GM18870 (cell line): ENCODE results near the gene ANKHD1.
"Not testable (repeated sequence)": the region's sequence is repeated elsewhere in the genome, so short reads cannot be mapped to it uniquely, and the experiment has no call there.

ENCODE experiments used
- ATAC-seq: cut with Tn5 transposase; IDR thresholded peaks from one replicate; pipeline ENCODE4 v1.9.1; 2021; ENCODE audit warnings: moderate library complexity; ENCODE audit not compliant: unreplicated experiment

The ANKHD1 gene

DNA sequence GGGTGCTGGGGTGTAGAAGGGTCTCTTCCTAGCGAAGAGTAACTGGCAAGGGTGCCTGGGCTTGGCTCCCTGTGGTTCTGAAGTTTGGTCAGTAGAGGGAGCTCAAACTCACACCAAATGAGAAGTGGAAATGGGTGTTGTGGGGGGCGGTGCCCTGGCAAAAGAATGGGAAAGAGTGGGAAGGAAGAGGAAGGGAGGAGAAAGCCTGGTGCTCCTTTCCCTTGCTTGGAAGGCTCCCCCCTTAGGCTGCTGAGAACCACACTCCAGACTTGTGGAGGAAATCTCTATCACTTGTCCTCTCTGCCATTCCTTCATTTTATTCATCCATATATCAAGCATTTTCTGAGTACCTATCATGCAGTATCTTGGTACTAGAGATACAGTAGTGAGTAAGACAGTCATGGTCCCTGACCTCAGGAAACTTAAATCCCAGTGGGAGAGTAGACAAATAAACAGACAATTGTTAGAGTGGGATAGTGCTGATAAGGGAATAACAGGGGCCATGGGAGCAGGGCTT is 28.6 kb upstream of the ANKHD1 start:
- ATAC-seq = no peak

DNA sequence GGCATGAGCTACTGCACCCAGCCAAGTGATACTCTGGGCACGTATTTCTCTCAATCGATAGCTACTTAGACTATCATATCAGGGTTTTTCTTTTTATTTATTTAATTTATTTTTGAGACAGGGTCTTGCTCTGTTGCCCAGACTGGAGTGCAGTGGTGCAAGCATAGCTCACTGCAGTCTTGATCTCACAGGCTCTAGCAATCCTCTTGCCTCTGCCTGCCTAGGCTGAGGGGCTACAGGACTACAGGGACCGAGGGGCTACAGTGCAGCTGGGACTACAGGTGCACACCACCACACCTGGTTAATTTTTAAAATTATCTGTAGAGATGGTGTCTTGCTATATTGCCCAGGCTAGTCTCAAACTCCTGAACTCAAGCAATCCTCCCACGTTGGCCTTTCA is 20.3 kb upstream of the ANKHD1 start:
- no peak for ATAC-seq

DNA sequence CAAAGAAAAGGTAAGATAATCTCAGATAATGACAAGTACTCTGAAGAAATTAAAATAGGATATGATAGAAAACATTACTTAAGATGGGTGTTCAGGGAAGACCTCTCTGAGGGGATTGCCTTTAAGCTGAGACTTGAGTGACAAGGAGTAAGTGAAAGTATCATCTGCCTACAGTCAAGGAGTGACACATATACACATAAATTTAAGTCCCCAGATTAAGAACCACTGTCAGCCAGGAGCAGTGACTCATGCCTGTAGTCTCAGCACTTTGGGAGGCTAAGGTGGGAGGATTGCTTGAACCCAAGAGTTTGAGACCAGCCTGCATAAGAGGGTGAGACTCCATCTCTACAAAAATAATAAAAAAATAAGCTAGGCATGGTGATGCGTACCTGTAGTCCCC is 19.7 kb upstream of the ANKHD1 start:
- no peak for ATAC-seq

DNA sequence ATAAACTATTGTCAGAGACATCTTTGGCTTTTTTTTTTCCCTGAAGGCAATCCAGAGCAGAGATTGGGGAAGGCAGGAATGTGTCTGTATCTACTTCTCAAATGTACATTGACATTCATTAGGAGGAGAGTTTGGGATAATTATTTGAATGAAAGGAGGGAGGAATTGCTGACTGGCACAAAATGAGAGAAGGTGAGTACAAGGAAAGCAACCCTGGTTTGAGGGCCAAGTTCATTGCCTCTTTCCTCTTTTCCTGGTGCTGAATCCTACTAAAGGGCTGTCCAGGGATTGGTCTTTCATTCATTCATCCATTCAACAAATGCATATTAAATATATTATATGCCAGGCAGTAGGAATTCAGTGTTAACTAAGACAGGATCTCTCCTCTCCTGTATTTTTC is 18.8 kb upstream of the ANKHD1 start:
- ATAC-seq = no peak

DNA sequence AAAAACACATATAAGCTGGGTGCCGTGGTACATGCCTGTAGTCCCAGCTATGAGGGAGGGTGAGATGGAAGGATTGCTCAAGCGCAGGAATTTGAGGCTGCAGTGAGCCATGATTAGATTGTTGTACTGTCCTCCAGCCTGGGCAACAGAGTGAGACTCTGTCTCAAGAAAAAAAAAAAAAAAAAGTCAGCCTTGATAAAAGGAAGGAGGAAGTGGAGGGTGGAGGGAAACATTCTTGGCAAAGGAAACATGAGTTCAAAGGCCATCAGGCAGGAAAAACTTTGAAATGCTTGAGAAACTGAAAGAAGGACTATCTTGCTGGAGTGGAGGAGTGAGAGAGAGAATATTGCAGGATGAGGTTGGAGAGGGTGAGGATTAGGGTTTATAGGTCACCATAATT is 18.3 kb upstream of the ANKHD1 start:
- no peak for ATAC-seq

DNA sequence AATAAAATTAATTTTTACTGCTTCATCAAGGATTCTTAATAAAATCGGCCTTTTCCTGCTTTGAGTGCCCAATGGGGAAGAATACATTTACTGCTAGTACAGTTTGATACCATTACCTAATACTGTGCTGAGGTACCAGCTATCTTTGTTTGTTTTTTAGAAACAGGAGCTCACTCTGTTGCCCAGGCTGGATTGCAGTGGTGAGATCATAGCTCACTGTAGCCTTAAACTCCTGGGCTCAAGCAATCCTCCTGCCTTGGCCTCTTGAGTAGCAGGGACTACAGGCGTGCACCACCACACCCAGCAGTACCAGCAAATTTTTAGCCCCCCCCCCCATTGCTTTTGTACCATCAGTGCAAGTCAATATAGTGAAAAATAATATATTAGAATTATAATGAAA is 13.6 kb upstream of the ANKHD1 start:
- no peak for ATAC-seq

DNA sequence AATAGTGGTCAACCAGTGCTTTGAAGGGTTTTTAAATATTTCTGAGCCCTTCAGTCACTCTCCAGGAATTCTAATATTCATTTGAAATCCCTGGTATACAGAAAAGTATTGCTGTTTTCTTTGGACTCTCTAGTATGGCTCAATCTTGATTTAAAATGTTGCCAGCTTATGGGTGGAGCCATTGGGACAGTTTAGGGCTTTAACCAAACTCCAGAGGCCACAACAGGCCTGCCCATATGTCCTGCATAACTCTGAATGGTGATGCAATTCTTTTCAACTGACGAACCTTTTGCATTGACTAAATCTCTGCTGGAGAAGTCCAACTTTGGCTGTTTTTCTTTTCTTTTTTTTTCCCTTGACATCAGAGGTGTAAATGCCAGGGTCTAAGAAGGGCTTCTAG is 10.3 kb upstream of the ANKHD1 start:
- ATAC-seq = no peak

DNA sequence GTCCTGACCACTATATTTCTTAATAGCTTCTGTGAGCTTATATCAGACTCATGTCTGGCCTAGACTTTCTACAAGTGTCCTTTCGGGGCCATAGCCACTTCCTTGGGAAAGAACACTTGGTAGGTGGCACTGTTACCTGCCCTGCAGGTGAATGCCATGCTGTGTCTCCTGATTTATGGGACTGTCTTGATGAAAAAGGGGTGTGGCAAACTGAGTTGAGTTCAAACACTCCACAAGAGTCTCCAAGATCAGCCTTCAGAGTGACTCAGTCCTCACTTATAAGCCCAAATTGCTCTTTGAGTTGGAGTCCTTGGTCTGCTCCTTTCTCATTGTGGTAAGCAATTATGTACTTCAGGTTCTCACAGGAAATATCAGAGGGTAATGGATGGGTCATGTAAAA is 9.9 kb upstream of the ANKHD1 start:
- ATAC-seq = no peak

DNA sequence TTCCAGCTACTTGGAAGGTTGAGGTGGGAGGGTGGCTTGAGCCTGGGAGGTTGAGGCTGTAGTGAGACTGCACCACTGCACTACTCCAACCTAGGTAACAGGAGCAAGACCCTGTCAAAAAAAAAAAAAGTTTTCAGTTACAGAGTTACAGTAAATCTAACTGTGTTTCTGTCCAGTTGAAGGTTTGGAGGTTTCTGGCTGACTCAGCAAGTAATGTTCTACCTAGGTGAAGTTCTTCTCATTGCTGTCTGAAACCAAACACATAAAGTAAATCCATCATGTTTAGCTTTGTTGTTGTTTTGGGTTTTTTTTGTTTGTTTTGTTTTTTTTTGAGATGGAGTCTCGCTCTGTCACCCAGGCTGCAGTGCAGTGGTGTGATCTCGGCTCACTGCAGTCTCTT is 7.9 kb upstream of the ANKHD1 start:
- no peak for ATAC-seq

DNA sequence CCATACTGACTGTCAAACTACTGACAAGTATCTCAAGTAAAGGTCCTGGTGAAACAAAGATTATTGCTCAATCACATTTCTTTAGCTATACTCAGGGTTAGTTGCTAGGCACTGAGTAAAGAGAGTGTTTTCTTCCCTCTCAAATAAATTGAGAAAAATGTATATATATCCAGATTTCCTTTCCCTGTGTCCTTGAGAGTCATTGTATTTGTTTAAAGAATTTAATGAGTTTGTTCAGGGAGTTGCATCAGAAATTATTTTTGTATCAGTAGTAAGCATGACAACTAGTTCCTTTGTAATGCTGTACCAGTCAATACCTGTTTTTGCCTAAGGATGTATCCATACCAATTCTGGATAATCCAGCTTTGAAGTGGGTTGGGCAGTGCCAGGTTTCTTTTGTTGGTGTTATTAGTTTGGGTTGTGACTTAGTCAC is 3.2 kb upstream of the ANKHD1 start:
- ATAC-seq = no peak

DNA sequence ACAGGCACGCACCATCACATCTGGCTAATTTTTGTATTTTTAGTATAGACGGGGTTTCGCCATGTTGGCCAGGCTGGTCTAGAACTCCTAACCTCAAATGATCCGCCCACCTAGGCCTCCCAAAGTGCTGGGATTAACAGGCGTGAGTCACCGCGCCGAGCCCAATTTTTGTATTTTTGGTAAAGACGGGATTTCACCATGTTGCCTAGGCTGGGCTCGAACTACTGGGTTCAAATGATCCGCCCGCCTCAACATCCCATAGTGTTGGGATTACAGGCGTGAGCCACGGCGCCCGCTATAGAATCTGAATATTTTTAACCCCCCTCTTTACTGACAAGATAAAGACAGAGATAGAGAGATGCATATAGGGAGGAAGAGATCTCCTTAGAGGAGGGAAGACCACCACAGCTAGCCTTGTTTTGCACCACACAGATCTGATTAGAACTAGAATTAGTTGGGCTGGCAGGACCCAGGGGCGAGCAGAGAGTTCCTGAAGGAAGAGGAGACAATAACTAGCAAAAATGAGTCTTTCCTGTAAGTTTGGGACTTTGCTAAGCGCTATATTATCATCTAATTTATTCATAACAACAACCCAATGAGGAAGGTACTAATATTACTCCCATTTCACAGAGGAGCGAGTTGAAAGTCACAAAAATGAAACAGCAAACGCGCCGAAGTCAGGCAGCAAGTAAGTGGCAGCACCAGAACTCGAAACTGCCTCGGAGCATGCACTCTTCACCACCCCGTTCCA is 1.5 kb upstream of the ANKHD1 start:
- ATAC-seq = no peak

DNA sequence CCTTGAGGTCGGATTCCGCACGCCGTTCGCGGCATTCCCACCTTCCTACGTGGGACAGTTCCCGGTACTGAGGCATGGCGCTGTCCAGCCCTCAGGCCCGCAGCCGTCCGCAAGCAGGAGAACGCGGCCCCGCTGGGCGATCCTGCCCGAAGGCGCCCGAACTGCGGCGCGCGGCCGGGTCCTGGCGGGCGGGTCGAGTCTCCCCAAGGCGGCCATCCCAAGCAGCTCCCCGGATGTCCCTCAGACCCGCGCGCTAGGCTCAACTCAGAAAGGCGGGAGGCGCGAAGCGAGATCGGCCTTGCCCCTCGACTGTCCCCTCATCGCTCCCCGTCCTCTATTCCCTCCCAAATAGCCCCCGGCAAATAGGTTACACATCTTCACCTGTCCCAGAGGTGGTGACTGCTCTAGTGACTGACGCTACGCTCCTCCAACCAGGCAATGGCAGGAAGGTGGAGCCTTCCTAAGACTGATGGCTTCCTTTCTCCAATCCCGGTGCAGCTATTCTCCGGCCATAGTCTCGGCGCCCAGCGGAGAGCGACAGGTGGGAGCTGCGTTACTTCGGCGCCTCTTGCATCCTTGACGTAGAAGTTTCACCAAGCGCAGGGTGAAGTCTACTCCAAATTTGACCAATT is 787 bp upstream of the ANKHD1 start:
- peak; percentile 69 for ATAC-seq

DNA sequence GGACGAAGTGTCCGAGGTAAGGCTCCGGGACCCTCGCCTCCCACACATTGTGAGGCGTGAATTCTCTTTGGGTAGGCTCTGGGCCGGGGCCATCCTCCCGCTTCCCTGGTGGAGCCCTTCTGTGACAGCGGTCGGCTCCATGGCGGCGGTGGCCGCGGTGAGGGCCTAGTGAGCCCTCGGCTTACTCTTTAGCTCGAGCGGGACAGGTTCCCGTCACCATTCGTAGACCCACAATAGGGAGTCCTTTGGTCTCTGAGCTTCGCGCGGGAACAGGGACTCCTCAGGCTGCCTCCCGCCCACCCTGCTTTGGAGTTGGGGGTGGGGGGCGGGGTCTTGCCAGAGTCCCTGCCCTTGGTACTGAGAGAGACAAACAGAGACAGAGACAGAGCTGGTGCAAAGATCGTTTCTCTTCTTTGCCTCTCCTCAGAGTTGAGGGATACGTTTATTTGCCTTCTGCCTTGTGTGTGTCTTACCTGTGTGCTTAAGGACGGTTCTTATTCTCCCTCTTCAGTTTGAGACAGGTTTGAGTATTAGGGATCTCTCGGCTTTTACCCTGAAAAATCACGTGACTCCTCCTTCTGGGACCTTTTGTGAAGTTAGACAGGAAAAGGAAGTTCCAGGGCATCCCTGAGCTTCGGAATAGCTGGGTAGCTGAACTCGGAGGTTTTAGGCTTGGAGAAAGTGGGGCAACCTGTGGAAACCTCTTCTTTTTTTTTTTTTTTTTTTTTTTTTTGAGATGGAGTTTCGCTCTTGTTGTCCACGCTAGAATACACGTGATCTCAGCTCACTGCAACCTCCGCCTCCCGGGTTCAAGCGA is 833 bp downstream of the ANKHD1 start:
- no peak for ATAC-seq

DNA sequence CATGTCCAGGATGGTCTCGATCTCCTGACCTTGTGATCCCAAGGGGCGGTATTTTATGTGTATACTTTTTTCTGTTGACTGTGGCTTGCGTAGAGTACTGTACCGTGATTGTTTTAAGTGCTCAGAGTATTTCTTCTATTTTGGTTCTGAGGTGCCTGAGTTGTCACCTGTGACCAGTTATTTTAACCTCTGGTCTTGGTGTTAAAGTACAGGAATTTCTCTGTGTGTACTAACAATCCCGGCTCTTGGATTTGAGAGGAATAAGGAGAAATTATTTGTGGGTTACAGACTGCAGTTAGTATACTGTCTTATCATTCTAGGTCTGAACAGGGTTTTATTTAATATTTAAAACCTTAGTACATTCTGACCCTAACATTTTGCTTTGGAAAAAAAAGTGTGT is 2.0 kb downstream of the ANKHD1 start:
- no peak for ATAC-seq

DNA sequence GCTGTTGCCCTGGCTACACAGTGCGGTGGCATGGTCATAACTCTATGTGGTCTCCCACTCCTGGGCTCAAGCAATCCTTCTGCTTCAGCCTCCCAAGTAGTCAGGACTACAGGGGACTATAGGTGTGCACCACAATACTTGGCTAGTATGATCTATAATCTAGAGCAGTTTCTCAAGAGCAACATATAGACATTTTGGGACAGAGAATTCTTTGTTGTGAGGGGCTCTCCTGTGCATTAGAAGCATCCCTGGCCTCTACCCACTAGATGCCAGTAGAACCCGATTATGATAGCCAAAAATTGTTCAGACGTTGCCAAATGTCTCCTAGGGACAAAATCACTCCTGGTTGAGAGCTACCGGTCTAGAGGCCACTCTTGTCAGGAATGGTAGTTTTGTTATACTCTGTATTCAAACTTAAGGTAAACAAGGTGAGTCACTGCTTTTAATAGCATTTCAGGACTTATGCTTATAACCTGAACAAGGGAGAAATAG is 7.2 kb downstream of the ANKHD1 start:
- no peak for ATAC-seq

DNA sequence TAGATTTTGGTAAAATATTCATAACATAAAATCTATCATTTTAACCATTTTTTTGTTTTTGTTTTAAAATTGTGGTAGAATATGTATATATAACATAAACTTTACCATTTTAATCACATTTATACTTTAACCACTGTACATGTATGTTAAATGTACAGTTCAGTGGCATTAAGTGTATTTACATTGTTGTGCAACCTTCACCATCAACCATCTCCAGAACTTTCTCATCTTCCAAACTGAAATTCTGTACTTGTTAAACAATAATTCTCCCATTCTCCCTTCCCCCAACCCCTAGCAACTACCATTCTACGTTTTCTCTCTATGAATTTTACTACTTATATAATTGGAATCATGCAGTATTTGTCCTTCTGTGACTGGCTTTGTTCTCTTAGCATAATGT is 11.6 kb downstream of the ANKHD1 start:
- no peak for ATAC-seq

DNA sequence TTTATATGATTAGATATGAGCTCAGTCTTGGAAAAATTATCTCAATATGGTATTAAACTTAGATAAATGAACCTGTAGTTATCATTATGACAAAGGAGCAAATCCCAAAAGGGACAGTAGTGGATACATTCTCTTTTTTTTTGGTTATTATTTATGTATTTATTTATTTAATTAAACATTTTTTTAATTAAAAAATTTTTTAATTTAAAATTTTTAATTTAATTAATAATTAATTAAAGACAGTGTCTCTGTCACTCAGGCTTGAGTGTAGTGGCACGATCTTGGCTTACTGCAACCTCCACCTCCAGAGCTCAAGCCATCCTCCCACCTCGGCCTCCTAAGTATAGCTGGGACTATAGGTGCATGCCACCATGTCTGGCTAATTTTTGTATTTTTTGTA is 15.6 kb downstream of the ANKHD1 start:
- no peak for ATAC-seq

DNA sequence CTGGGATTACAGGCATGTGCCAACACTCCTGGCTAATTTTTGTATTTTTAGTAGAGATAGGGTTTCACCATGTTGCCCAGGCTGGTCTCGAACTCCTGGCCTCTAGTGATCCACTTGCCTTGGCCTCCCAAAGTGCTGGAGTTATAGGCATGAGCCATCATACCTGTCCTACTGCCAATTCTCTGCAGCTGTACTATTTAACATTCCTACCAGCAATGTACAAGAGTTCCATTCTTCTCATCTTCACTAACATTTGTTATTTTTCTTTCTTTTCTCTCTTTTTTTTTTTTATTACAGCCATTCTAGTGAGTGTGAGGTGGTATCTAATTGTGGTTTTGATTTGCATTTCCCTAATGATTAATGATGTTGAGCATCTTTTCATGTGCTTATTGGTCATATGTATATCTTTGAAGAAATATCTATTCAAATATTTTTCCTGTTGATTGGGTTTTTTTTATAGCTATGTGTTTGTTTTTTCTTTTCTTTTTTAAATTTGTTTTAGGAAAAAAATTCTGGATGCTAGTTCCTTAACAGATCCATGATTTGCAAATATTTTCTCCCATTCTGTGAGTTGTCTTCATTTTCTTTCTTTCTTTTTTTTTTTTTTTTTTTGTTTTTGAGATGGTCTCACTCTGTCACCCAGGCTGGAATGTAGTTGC is 17.4 kb downstream of the ANKHD1 start:
- no peak for ATAC-seq

DNA sequence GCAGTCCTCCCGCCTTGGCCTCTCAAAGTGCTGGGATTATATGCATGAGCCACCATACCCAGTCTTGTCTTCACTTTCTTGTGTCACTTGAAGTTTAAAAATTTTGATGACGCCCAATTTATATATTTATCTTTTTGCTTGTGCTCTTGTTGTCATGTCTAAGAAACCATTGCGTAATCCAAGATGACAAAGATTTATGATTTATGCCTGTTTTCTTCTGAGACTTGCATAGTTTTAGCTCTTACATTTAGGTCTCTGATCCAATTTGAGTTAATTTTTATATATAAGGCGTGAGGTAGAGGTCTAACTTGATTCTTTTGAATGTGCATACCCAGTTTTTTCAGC is 18.6 kb downstream of the ANKHD1 start:
- no peak for ATAC-seq

DNA sequence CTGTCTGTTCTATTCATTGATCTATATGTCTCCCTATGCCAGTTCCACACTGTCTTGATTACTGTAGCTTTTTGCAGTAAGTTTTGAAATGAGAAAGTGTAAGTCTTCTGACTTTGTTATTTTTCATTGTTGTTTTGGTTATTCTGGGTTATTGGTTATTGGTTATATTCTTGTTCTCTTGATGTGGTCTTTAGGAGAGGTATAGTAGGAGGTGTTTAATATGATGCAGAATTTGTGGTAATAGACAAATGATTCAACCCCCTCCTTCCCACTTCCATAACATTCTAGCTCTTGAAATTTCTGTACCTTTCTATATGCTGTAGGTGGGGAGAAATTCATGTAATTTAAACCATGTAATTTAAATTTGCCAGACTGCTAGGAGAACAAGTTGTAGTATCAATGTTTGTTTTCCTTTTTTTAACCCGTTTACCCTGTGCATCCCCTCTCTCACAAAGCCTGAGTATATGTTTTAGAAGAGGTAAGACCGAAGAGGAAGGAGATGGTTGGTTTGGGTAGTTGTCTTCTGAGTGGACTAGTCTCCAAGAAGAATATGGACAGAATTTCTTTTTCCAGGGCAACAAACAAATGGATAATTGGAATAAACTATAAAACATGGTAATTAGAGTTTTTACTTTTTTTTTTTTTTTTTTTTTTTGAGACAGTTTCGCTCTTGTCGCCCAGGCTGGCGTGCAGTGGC is 19.2 kb downstream of the ANKHD1 start:
- no peak for ATAC-seq

DNA sequence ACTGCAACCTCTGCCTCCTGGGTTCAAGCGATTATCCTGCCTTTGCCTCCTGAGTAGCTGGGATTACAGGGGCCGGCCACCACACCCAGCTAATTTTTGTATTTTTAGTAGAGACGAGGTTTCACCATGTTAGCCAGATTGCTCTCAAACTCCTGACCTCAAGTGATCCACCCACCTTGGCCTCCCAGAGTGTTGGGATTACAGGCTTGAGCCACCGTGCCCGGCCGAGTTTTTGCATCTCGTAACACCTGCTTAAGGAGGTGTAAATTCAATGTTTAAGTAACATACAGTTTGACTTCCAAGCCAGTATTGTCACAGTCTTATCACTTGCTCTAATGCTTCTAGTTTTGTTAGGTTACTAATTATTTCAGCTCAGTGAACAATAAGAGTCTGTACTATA is 19.7 kb downstream of the ANKHD1 start:
- ATAC-seq = not testable (repeated sequence)
